H1 (cell line): ENCODE data around the gene LRRC56.

ENCODE experiments used
- CREB1 ChIP-seq: IDR thresholded peaks from 2 replicates; pipeline ENCODE4 v1.6.1; 2012; ENCODE audit warnings: inconsistent platforms
- EP300 ChIP-seq, 2 experiments: IDR thresholded peaks; 1 replicate in 1 of 2; 2 replicates in 1 of 2; pipeline ENCODE4 v1.6.1; 2011 to 2012; ENCODE audit warnings: low read depth in 2 of 2, low read length in 2 of 2, mild to moderate bottlenecking in 2 of 2, borderline replicate concordance in 1 of 2, inconsistent platforms in 1 of 2, moderate library complexity in 1 of 2
- JUN ChIP-seq: IDR thresholded peaks from 2 replicates; pipeline ENCODE4 v1.6.1; 2011; ENCODE audit warnings: low read depth, mild to moderate bottlenecking, improper control_type of control experiment, low read length
- NRF1 ChIP-seq: IDR thresholded peaks from 2 replicates; pipeline ENCODE4 v1.6.1; 2011; ENCODE audit warnings: mild to moderate bottlenecking, low read depth, low read length, improper control_type of control experiment
- PHF8 ChIP-seq: fragments of 200-600 bp; sonication (generic); conservative IDR thresholded peaks from 2 replicates; pipeline ENCODE4 v1.7.1; 2012; ENCODE audit warnings: low read depth, mild to moderate bottlenecking, inconsistent platforms, low read length, moderate library complexity
- POLR2A ChIP-seq, 2 experiments: IDR thresholded peaks; 1 replicate in 1 of 2; 2 replicates in 1 of 2; pipeline ENCODE4 v1.6.1; 2011; ENCODE audit warnings: low read depth in 2 of 2, low read length in 2 of 2, mild to moderate bottlenecking in 2 of 2; ENCODE audit errors: control extremely low read depth in 1 of 2
- POLR2AphosphoS5 ChIP-seq: IDR thresholded peaks from 2 replicates; pipeline ENCODE4 v1.6.1; 2011; ENCODE audit warnings: low read depth, low read length
- RAD21 ChIP-seq, 2 experiments: IDR thresholded peaks in 1 of 2; conservative IDR thresholded peaks in 1 of 2; 2 replicates each; pipeline ENCODE4 v1.6.1; 2011; ENCODE audit warnings: low read depth in 2 of 2, low read length in 2 of 2, improper control_type of control experiment in 1 of 2, inconsistent platforms in 1 of 2, mild to moderate bottlenecking in 1 of 2, moderate library complexity in 1 of 2
- RFX5 ChIP-seq: IDR thresholded peaks from 2 replicates; pipeline ENCODE4 v1.6.1; 2011; ENCODE audit warnings: low read depth, low read length, improper control_type of control experiment, borderline replicate concordance
- SP4 ChIP-seq: IDR thresholded peaks from 2 replicates; pipeline ENCODE4 v1.6.1; 2012; ENCODE audit warnings: low read length, inconsistent platforms
- TAF1 ChIP-seq: IDR thresholded peaks from 2 replicates; pipeline ENCODE4 v1.6.1; 2011; ENCODE audit warnings: mild to moderate bottlenecking, low read depth, low read length
- TF ChIP-seq, protein P1 (sequence below), 3 experiments: IDR thresholded peaks; 1 replicate in 2 of 3; 2 replicates in 1 of 3; pipeline versions ENCODE4 v1.5.1 to v1.6.1; 2011; ENCODE audit warnings: low read length in 3 of 3, mild to moderate bottlenecking in 3 of 3, inconsistent platforms in 2 of 3, low read depth in 1 of 3, moderate library complexity in 1 of 3; ENCODE audit not compliant: insufficient read depth in 1 of 3; ENCODE audit errors: control extremely low read depth in 1 of 3

GRCh38 chr11:562046-562645, 24.8 kb downstream of the LRRC56 start:
- TF ChIP-seq EP300 (IDR thresholded peaks at IDR 0.05; ENCODE audit: borderline replicate concordance in 1 of 2, low read depth in 2 of 2, low read length in 2 of 2) (no peak), SP4 (no peak), RAD21 (IDR thresholded peaks at IDR 0.05 in 1 of 2, conservative IDR thresholded peaks at IDR 0.05 in 1 of 2; ENCODE audit: low read depth in 2 of 2, low read length in 2 of 2) (no peak), JUN (no peak), POLR2A (IDR thresholded peaks at IDR 0.05; ENCODE audit: control extremely low read depth in 1 of 2, low read depth in 2 of 2, low read length in 2 of 2) (no peak), PHF8 (no peak), POLR2AphosphoS5 (no peak), RFX5 (no peak), TAF1 (no peak), CREB1 (no peak), NRF1 (no peak)
- TF ChIP-seq, protein P1, sequence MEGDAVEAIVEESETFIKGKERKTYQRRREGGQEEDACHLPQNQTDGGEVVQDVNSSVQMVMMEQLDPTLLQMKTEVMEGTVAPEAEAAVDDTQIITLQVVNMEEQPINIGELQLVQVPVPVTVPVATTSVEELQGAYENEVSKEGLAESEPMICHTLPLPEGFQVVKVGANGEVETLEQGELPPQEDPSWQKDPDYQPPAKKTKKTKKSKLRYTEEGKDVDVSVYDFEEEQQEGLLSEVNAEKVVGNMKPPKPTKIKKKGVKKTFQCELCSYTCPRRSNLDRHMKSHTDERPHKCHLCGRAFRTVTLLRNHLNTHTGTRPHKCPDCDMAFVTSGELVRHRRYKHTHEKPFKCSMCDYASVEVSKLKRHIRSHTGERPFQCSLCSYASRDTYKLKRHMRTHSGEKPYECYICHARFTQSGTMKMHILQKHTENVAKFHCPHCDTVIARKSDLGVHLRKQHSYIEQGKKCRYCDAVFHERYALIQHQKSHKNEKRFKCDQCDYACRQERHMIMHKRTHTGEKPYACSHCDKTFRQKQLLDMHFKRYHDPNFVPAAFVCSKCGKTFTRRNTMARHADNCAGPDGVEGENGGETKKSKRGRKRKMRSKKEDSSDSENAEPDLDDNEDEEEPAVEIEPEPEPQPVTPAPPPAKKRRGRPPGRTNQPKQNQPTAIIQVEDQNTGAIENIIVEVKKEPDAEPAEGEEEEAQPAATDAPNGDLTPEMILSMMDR (IDR thresholded peaks at IDR 0.05; ENCODE audit: control extremely low read depth in 1 of 3, insufficient read depth in 1 of 3, low read depth in 1 of 3, low read length in 3 of 3), result no peak
